ENCODE measurements around the gene HELZ2.

GRCh38 chr20:63567386-63568169, 6.5 kb downstream of the HELZ2 start:
- TF ChIP-seq, protein P1, sequence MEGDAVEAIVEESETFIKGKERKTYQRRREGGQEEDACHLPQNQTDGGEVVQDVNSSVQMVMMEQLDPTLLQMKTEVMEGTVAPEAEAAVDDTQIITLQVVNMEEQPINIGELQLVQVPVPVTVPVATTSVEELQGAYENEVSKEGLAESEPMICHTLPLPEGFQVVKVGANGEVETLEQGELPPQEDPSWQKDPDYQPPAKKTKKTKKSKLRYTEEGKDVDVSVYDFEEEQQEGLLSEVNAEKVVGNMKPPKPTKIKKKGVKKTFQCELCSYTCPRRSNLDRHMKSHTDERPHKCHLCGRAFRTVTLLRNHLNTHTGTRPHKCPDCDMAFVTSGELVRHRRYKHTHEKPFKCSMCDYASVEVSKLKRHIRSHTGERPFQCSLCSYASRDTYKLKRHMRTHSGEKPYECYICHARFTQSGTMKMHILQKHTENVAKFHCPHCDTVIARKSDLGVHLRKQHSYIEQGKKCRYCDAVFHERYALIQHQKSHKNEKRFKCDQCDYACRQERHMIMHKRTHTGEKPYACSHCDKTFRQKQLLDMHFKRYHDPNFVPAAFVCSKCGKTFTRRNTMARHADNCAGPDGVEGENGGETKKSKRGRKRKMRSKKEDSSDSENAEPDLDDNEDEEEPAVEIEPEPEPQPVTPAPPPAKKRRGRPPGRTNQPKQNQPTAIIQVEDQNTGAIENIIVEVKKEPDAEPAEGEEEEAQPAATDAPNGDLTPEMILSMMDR (IDR thresholded peaks at IDR 0.05; ENCODE audit: low read depth, low read length) = no peak
- TF ChIP-seq POLR2A (IDR thresholded peaks at IDR 0.05; ENCODE audit: extremely low read depth, insufficient read length) (no peak), MYC (IDR thresholded peaks at IDR 0.05; ENCODE audit: low read depth, low read length) (peak; percentile 90)
- TF ChIP-seq, protein P2, sequence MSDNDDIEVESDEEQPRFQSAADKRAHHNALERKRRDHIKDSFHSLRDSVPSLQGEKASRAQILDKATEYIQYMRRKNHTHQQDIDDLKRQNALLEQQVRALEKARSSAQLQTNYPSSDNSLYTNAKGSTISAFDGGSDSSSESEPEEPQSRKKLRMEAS (IDR thresholded peaks at IDR 0.05; ENCODE audit: low read depth, low read length) = peak; percentile 81

Data from NB4 (cell line).